HG03045 (cell line): Measurements from ENCODE around the gene RTP3.
"Not testable (repeated sequence)": the region's sequence is repeated elsewhere in the genome, so short reads cannot be mapped to it uniquely, and the experiment has no call there.

Source experiments
- ATAC-seq: cut with Tn5 transposase; IDR thresholded peaks from one replicate; pipeline ENCODE4 v1.9.1; 2021; ENCODE audit warnings: mild to moderate bottlenecking, moderate library complexity; ENCODE audit not compliant: unreplicated experiment

The RTP3 gene

GRCh38 chr3:46490338-46491084, 7.3 kb upstream of the RTP3 start:
- no peak for ATAC-seq

- no peak for ATAC-seq
Observed at GRCh38 chr3:46491089-46492070, 6.4 kb upstream of the RTP3 start.

GRCh38 chr3:46492890-46493547, 4.8 kb upstream of the RTP3 start:
- no peak for ATAC-seq

GRCh38 chr3:46494491-46494890, 3.3 kb upstream of the RTP3 start:
- not testable (repeated sequence) for ATAC-seq

- ATAC-seq, result no peak
Observed at GRCh38 chr3:46495901-46496456, 1.8 kb upstream of the RTP3 start.

DNA sequence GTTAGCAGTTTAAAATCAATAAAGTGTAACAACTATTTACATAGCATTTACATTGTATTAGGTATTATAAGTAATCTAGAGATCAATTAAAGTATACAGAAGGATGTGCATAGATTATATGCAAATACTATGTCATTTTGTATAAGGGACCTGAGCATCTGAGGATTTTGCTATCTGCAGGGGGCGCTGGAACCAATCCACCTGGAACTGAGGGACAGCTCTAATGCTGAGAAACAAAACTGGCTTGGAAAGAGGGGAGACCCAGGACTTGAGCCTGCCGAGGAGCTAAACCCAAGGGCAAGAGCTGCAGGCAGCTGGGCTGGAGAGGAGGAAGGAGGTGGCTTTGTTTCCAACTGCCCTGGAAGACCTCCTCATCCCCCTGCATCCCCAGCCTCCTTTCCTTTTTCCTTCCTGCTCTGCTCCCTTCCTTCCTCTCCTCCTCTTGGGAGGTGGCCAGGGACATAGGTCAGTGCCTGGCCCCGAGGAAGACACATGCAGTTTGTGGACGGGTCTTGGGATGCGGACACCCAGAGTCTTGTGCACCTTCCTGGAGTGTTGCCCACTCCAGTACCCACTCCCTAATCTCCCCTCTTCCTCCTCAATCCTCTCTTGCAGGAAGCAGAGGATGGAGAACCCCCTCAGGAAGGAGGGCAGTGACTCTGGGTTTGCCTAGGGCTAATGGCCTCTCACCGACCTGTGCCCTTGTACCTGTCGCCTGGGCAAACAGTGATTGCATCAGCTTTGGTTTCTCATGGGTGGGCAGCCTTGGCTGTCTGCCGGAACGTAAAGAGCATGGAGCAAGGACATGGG, 825 bp upstream of the RTP3 start:
- ATAC-seq, result no peak

GRCh38 chr3:46498916-46499519, 1.2 kb downstream of the RTP3 start:
- ATAC-seq, result no peak

- ATAC-seq, result no peak
Observed at GRCh38 chr3:46500656-46501635, 3.2 kb downstream of the RTP3 start.

GRCh38 chr3:46501702-46502101, 3.9 kb downstream of the RTP3 start:
- ATAC-seq, result no peak

GRCh38 chr3:46503200-46503874, 5.6 kb downstream of the RTP3 start:
- no peak for ATAC-seq

DNA sequence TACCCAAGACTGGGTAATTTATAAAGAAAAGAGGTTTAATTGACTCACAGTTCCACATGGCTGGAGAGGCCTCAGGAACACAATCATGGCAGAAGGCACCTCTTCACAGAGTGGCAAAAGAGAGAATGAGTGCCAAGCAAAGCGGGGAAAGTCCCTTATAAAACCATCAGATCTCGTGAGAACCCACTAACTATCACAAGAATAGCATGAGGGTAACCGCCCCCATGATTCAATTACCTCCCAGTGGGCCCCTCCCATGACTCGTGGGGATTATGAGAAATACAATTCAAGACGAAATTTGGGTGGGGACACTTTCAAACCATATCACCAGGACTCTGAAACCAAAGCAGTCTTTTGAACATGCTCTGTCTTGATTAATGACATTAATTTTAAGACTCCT, 7.0 kb downstream of the RTP3 start:
- no peak for ATAC-seq

- ATAC-seq, result no peak
Observed at GRCh38 chr3:46505953-46506352, 8.2 kb downstream of the RTP3 start.

DNA sequence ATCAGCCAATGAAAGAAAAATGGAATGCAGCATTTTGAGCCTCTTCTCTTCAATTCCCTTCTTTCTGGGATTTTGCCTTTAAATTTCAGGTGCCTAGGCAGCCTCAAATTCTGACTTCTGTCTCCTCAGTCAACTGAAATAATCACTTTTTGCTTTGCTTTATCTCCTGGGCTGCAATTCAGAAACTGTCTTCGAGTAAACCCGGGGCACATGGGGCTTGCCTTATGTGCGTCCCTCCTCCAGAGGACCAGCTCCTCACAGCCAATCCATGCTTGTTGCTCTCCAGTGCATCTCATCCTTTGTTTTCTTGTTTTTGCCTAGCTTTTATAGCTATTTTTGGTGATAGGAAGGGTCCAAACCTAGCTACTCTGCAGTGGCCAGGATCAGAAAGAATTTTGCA, 8.8 kb downstream of the RTP3 start:
- no peak for ATAC-seq

GRCh38 chr3:46508850-46509591, 11.2 kb downstream of the RTP3 start:
- no peak for ATAC-seq

DNA sequence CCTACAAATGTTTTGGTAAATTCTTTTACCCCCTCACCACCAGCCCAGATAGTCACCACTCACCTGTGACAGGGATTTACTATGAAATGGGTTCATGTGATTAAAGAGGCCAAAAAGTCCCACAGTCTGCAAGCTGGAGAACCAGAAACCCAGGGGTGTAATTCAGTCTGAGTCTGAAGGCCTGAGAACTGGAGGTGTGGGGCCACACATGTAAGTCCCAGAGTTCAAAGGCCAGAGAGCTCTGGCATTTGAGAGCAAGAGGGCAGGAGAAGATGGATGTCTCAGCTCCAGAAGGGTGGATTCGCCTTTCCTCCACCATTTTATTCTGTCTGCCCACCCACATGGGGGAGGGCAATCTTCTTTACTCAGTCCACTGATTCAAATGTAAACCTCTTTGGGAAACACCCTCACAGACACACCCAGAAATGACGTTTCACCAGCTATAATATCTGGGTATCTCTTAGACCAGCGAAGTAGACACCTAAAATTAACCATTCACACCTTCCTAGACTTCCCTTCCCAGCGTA, 11.9 kb downstream of the RTP3 start:
- ATAC-seq, result no peak

DNA sequence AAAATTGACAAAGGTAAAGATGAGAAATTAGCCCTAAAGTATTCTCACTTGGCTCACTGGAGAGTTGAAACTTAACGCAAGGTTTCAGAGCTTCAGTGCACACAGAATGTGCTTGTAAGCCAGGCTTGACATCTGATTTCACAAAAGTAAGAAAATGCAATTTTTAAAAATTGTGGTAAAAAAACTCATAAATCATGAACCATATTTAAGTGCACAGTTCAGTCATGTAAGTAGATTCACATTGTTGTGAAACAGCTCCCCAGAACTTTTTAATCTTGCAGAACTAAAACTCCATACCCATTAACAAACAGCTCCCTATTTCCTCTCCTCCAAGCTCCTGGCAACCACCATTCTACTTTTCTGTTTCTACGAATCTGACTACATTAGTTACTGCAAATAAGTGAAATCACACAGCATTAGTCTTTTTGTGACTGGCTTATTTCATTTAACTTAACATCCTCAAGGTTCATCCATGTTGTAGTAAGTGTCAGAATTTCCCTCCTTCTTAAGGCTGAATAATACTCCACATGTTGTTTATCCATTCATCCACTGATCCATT, 14.5 kb downstream of the RTP3 start:
- ATAC-seq, result no peak

DNA sequence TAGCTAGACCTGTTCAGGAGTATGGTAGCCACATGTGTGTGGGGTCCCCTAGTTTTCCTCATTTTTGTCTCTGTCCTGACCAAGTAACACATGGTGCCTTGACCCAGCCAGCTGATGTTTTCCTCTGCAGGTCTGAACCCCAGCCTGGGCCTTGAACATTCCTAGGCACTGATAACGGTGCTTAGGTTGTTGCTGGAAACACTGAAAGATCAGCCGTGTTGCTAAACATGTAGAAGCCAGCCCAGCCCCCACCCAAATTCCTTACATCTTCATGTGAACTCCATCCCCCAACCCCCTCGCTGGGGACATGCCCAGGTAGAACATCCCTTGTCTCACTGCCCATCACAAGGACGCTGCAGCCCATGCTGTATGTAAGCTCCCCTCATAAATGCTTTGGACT, 18.7 kb downstream of the RTP3 start:
- ATAC-seq, result no peak
